IMR-90 (cell line): ENCODE results near the gene CCDC171. TPM values are rescaled to one million over a fixed set of nuclear protein-coding genes. Genes with fewer than 3 reads are reported as not detected.

Experiments
- ATAC-seq: fragments of 200-7000 bp; cut with Tn5 transposase; 2 replicates; pipeline ENCODE4 v1.9.1; 2020; ENCODE audit warnings: low read depth, mild to moderate bottlenecking, moderate library complexity
- BruUV-seq: library from RNA; stranded (reverse); fragments of 400-500 nt; replicated peaks from 2 replicates; lab custom pipeline; 2021; lab: Mats Ljungman, UMichigan
- CTCF ChIA-PET: fragments of 300-600 bp; formaldehyde crosslinking; extraction: SDS; loops from one replicate; lab custom pipeline; 2021; ENCODE audit warnings: antibody characterized with exemption; lab: Yijun Ruan, JAX
- POLR2A ChIA-PET: fragments of 300-600 bp; sonication (Branson Sonifier 250); formaldehyde crosslinking; loops from one replicate; lab custom pipeline; 2022; ENCODE audit warnings: antibody characterized with exemption; ENCODE audit not compliant: unreplicated experiment; lab: Charles Lee
- DNase-seq: peaks from one replicate; pipeline ENCODE4 v3.0.0; 2013
- H2AFZ ChIP-seq: replicated peaks from 2 replicates; pipeline ENCODE3; 2013; ENCODE audit warnings: low read length, mild to moderate bottlenecking; ENCODE audit not compliant: poor library complexity
- H2AK5ac ChIP-seq: 2 replicates; pipeline ENCODE4 v1.6.1; 2013; ENCODE audit warnings: low read depth, low read length, inconsistent platforms
- H2AK9ac ChIP-seq: replicated peaks from 2 replicates; pipeline ENCODE3; 2013; ENCODE audit warnings: mild to moderate bottlenecking, low read depth, low read length, moderate library complexity; ENCODE audit not compliant: poor library complexity
- H2BK120ac ChIP-seq: 2 replicates; pipeline ENCODE4 v1.6.1; 2013; ENCODE audit warnings: low read depth, low read length, inconsistent platforms
- H2BK15ac ChIP-seq: 3 replicates; pipeline ENCODE4 v1.6.1; 2013; ENCODE audit warnings: low read depth, low read length, inconsistent platforms
- H2BK20ac ChIP-seq: 2 replicates; pipeline ENCODE4 v1.6.1; 2013; ENCODE audit warnings: low read depth, mild to moderate bottlenecking, inconsistent platforms, low read length, moderate library complexity
- H2BK5ac ChIP-seq: 2 replicates; pipeline ENCODE4 v1.6.1; 2013; ENCODE audit warnings: mild to moderate bottlenecking, low read depth, low read length, inconsistent platforms; ENCODE audit not compliant: poor library complexity, severe bottlenecking
- H3K14ac ChIP-seq: replicated peaks from 2 replicates; pipeline ENCODE4 v1.6.1; 2013; ENCODE audit warnings: low read depth, low read length, inconsistent platforms
- H3K18ac ChIP-seq: 2 replicates; pipeline ENCODE4 v1.6.1; 2013; ENCODE audit warnings: low read depth, low read length, control low read depth
- H3K23ac ChIP-seq: 2 replicates; pipeline ENCODE4 v1.6.1; 2013; ENCODE audit warnings: low read depth, low read length, inconsistent platforms
- H3K27ac ChIP-seq: 2 replicates; pipeline ENCODE4 v1.5.1; 2013; ENCODE audit warnings: mild to moderate bottlenecking, control low read depth, low read length; ENCODE audit not compliant: insufficient read depth
- H3K27me3 ChIP-seq: 2 replicates; pipeline ENCODE4 v1.6.1; 2013; ENCODE audit warnings: low read length; ENCODE audit not compliant: control insufficient read depth, insufficient read depth
- H3K36me3 ChIP-seq: 2 replicates; pipeline ENCODE4 v1.6.1; 2013; ENCODE audit warnings: low read length, mixed read lengths; ENCODE audit not compliant: control insufficient read depth, insufficient read depth
- H3K4ac ChIP-seq: 2 replicates; pipeline ENCODE4 v1.6.1; 2013; ENCODE audit warnings: low read depth, low read length, inconsistent platforms
- H3K4me1 ChIP-seq: 2 replicates; pipeline ENCODE4 v1.6.1; 2013; ENCODE audit warnings: low read length, mixed read lengths; ENCODE audit not compliant: control insufficient read depth, insufficient read depth
- H3K4me2 ChIP-seq: 2 replicates; pipeline ENCODE4 v1.6.1; 2013; ENCODE audit warnings: low read depth, mild to moderate bottlenecking, control low read depth, low read length, moderate library complexity
- H3K4me3 ChIP-seq: 2 replicates; pipeline ENCODE4 v1.5.1; 2013; ENCODE audit warnings: low read depth, mild to moderate bottlenecking, control low read depth, low read length, moderate library complexity; ENCODE audit not compliant: insufficient read depth
- H3K56ac ChIP-seq: 2 replicates; pipeline ENCODE4 v1.6.1; 2013; ENCODE audit warnings: low read length, inconsistent platforms; ENCODE audit not compliant: insufficient read depth; ENCODE audit errors: extremely low read depth
- H3K79me1 ChIP-seq, 2 experiments: 2 replicates each; pipeline ENCODE4 v1.6.1; 2013; ENCODE audit warnings: low read length in 2 of 2, inconsistent platforms in 1 of 2, low read depth in 1 of 2
- H3K9ac ChIP-seq: 2 replicates; pipeline ENCODE4 v1.6.1; 2013; ENCODE audit warnings: low read depth, low read length, control low read depth
- H3K9me1 ChIP-seq: 2 replicates; pipeline ENCODE4 v1.6.1; 2013; ENCODE audit warnings: low read length, inconsistent platforms; ENCODE audit not compliant: insufficient read depth
- H3K9me3 ChIP-seq: 2 replicates; pipeline ENCODE4 v1.6.1; 2013; ENCODE audit warnings: low read length; ENCODE audit not compliant: control insufficient read depth, insufficient read depth
- H4K20me1 ChIP-seq: 2 replicates; pipeline ENCODE4 v1.6.1; 2013; ENCODE audit warnings: low read length, inconsistent platforms; ENCODE audit not compliant: insufficient read depth
- H4K5ac ChIP-seq: 2 replicates; pipeline ENCODE4 v1.6.1; 2013; ENCODE audit warnings: mild to moderate bottlenecking, low read depth, low read length, control low read depth
- H4K8ac ChIP-seq, 2 experiments: 2 replicates each; pipeline ENCODE4 v1.6.1; 2013; ENCODE audit warnings: low read depth in 2 of 2, low read length in 2 of 2, control low read depth in 1 of 2, inconsistent platforms in 1 of 2
- H4K91ac ChIP-seq: 2 replicates; pipeline ENCODE4 v1.6.1; 2013; ENCODE audit warnings: low read depth, low read length, inconsistent platforms; ENCODE audit not compliant: insufficient read depth
- BHLHE40 ChIP-seq: fragments of 150-350 bp; IDR thresholded peaks from 2 replicates; pipeline ENCODE4 v1.6.1; 2016; ENCODE audit warnings: mild to moderate bottlenecking, low read depth, low read length
- CEBPB ChIP-seq: IDR thresholded peaks from 2 replicates; pipeline ENCODE4 v1.6.1; 2012; ENCODE audit warnings: low read depth, low read length, improper control_type of control experiment
- FOS ChIP-seq: fragments of 150-350 bp; IDR thresholded peaks from 2 replicates; pipeline ENCODE4 v1.6.1; 2016; ENCODE audit warnings: low read depth, low read length
- RAD21 ChIP-seq: IDR thresholded peaks from 2 replicates; pipeline ENCODE4 v1.6.1; 2012; ENCODE audit warnings: low read length, improper control_type of control experiment
- RCOR1 ChIP-seq: IDR thresholded peaks from 2 replicates; pipeline ENCODE4 v1.6.1; 2012; ENCODE audit warnings: mild to moderate bottlenecking, low read length, improper control_type of control experiment; ENCODE audit not compliant: insufficient replicate concordance
- RFX5 ChIP-seq: IDR thresholded peaks from 2 replicates; pipeline ENCODE4 v1.8.0; 2012; ENCODE audit warnings: low read depth, mild to moderate bottlenecking, low read length, moderate library complexity
- dilution Hi-C: fragments of 300-500 bp; cut with HindIII; formaldehyde crosslinking; loops from one replicate; pipeline ENCODE4 v1.14.3; 2018; ENCODE audit warnings: low sequenced_read_pairs; ENCODE audit not compliant: unreplicated experiment
- in situ Hi-C: fragments of 300-500 bp; cut with MboI; formaldehyde crosslinking; loops from 3 replicates; pipeline ENCODE4 v1.14.3; 2019; ENCODE audit warnings: low sequenced_read_pairs, inconsistent platforms, mixed read lengths
- intact Hi-C: fragments of 100-400 bp; cut with micrococcal nuclease; formaldehyde crosslinking; loops from 2 replicates; pipeline ENCODE4 v1.10.0; 2022
- polyA plus RNA-seq, 3 experiments: library from polyadenylated mRNA; depleted of rRNA; stranded (reverse); fragments of >200 nt; gene quantifications; 2 replicates each; pipeline ENCODE4 v1.2.3, GENCODE V29; 2012; ENCODE audit warnings: low replicate concordance in 1 of 3
- total RNA-seq: library from RNA; depleted of rRNA; stranded (reverse); fragments of >200 nt; gene quantifications from 2 replicates; pipeline ENCODE4 v1.2.3, GENCODE V29; 2012
- TF ChIP-seq, protein P1 (sequence below): fragments of 150-350 bp; IDR thresholded peaks from 2 replicates; pipeline ENCODE4 v1.6.1; 2017; ENCODE audit warnings: mild to moderate bottlenecking, antibody characterized with exemption, low read length, low read depth

CCDC171 gene
- total and polyA plus RNA-seq, 2 of the 4 experiments (the other 2 are of a cell fraction) = 0.63 to 2.2 TPM

DNA sequence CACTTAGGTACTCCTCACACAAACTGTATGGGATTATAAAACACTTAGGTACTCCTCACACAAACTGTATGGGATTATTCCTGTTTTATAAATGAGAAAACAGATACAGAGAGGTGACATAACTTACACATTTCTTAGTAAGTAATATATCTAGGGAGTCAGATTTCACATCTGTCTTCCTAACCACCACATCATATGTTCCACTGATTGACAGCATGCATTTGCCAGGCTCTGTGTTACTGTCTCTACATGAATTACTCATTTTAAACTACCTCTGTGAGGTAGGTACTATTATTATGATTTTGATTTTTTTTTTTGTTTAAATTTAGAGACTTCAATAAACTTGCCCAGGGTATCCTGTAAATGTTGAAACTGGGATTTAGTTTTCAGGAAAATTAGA, 232.7 kb downstream of the CCDC171 start:
- H3K27ac ChIP-seq = no peak overlapping the region
- no peak overlapping the region for H4K8ac ChIP-seq
- H3K56ac ChIP-seq = no peak overlapping the region
- no peak overlapping the region for H2BK15ac ChIP-seq
- no peak overlapping the region for H3K4ac ChIP-seq
- in situ Hi-C loops (no loop called here), dilution Hi-C loops (no loop called here), intact Hi-C loops (no loop called here)
- H3K9me1 ChIP-seq = no peaks in the 10 kb centered on the region
- no peak overlapping the region for H3K4me2 ChIP-seq
- CTCF ChIA-PET = no interaction called here
- no peak overlapping the region for H3K4me3 ChIP-seq
- no peak overlapping the region for H3K14ac ChIP-seq
- no peak overlapping the region for H3K9ac ChIP-seq
- H4K20me1 ChIP-seq = no peaks in the 10 kb centered on the region
- no peak overlapping the region for H4K5ac ChIP-seq
- no peak for DNase-seq
- no peak overlapping the region for H2AK9ac ChIP-seq
- H3K18ac ChIP-seq = no peak overlapping the region
- TF ChIP-seq, protein P1, sequence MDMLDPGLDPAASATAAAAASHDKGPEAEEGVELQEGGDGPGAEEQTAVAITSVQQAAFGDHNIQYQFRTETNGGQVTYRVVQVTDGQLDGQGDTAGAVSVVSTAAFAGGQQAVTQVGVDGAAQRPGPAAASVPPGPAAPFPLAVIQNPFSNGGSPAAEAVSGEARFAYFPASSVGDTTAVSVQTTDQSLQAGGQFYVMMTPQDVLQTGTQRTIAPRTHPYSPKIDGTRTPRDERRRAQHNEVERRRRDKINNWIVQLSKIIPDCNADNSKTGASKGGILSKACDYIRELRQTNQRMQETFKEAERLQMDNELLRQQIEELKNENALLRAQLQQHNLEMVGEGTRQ = no peak
- TF ChIP-seq FOS (no peak), CEBPB (no peak), RAD21 (no peak), RFX5 (no peak), RCOR1 (no peak), BHLHE40 (no peak)
- H3K36me3 ChIP-seq = no peaks in the 10 kb centered on the region
- H3K23ac ChIP-seq = no peak overlapping the region
- H2AFZ ChIP-seq = no peak overlapping the region
- no peaks in the 10 kb centered on the region for H3K4me1 ChIP-seq
- POLR2A ChIA-PET = no interaction called here
- ATAC-seq = no peak
- H3K79me1 ChIP-seq = no peaks in the 10 kb centered on the region
- H2BK20ac ChIP-seq = no peak overlapping the region
- no peak overlapping the region for H2BK5ac ChIP-seq
- H2AK5ac ChIP-seq = no peak overlapping the region
- no peaks in the 10 kb centered on the region for H3K9me3 ChIP-seq
- no peak overlapping the region for H4K91ac ChIP-seq
- no TSS peak for BruUV-seq
- H3K27me3 ChIP-seq = no peaks in the 10 kb centered on the region
- no peak overlapping the region for H2BK120ac ChIP-seq
